Measurements from ENCODE around the gene UNC13A.

- TF ChIP-seq, protein P1, sequence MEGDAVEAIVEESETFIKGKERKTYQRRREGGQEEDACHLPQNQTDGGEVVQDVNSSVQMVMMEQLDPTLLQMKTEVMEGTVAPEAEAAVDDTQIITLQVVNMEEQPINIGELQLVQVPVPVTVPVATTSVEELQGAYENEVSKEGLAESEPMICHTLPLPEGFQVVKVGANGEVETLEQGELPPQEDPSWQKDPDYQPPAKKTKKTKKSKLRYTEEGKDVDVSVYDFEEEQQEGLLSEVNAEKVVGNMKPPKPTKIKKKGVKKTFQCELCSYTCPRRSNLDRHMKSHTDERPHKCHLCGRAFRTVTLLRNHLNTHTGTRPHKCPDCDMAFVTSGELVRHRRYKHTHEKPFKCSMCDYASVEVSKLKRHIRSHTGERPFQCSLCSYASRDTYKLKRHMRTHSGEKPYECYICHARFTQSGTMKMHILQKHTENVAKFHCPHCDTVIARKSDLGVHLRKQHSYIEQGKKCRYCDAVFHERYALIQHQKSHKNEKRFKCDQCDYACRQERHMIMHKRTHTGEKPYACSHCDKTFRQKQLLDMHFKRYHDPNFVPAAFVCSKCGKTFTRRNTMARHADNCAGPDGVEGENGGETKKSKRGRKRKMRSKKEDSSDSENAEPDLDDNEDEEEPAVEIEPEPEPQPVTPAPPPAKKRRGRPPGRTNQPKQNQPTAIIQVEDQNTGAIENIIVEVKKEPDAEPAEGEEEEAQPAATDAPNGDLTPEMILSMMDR (conservative IDR thresholded peaks at IDR 0.05; ENCODE audit: low read depth, low read length) = no peak
- TF ChIP-seq EZH2 (IDR thresholded peaks at IDR 0.05; ENCODE audit: borderline replicate concordance, low read depth, low read length, poor library complexity, severe bottlenecking) = no peak
Measured at GRCh38 chr19:17572638-17573037, 115.5 kb downstream of the UNC13A start.
